Ishikawa (cell line): ENCODE data around the gene ADCY2.

Experiments used
- CEBPB ChIP-seq: IDR thresholded peaks from 2 replicates; pipeline ENCODE4 v1.6.1; 2012
- EGR1 ChIP-seq: IDR thresholded peaks from 2 replicates; pipeline ENCODE4 v1.6.1; 2012
- EP300 ChIP-seq: IDR thresholded peaks from 2 replicates; pipeline ENCODE4 v1.6.1; 2012; ENCODE audit warnings: borderline replicate concordance
- NFIC ChIP-seq: IDR thresholded peaks from 2 replicates; pipeline ENCODE4 v1.6.1; 2012
- RAD21 ChIP-seq: IDR thresholded peaks from 2 replicates; pipeline ENCODE4 v1.6.1; 2012; ENCODE audit warnings: low read depth
- REST ChIP-seq: IDR thresholded peaks from 2 replicates; pipeline ENCODE4 v1.6.1; 2012; ENCODE audit warnings: low read depth, mild to moderate bottlenecking
- TAF1 ChIP-seq: IDR thresholded peaks from 2 replicates; pipeline ENCODE4 v1.6.1; 2012; ENCODE audit warnings: low read depth, mild to moderate bottlenecking
- TCF12 ChIP-seq: IDR thresholded peaks from 2 replicates; pipeline ENCODE4 v1.6.1; 2012; ENCODE audit warnings: low read depth
- TEAD4 ChIP-seq: IDR thresholded peaks from 2 replicates; pipeline ENCODE4 v1.6.1; 2012
- USF1 ChIP-seq: IDR thresholded peaks from 2 replicates; pipeline ENCODE4 v1.6.1; 2012
- YY1 ChIP-seq: IDR thresholded peaks from 2 replicates; pipeline ENCODE4 v1.6.1; 2012; ENCODE audit warnings: low read depth
- TF ChIP-seq, protein P1 (sequence below): IDR thresholded peaks from 2 replicates; pipeline ENCODE4 v1.6.1; 2012

DNA sequence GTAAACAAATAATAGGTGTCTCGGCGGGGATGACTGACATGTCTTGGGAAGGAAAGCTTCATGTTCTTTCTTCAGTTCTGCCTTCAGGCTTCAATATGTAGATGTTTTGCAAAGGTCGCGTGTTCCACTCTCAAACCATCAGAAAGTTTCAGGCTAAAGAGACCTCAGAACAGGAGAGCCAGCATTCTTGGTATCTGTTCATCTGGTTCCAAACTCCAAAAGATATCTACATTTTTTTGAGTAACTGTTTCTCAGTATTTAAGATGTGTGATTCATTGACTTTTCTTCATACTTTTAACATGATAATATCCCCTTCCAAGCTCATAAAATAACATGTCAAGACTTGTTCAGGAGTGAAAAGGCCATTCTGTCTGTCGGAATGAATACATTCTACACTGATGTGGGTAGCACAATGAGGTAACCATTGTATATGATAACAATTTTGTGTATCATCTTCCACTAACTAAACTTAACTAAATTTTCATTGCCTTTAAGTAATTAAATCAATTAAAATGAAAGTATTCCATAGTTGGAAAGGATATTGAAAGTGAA, 271.4 kb downstream of the ADCY2 start:
- TF ChIP-seq RAD21 (no peak), NFIC (no peak), TAF1 (no peak), TCF12 (no peak), EP300 (no peak), TEAD4 (no peak), YY1 (no peak), REST (no peak), CEBPB (no peak), EGR1 (no peak), USF1 (no peak)
- TF ChIP-seq, protein P1, sequence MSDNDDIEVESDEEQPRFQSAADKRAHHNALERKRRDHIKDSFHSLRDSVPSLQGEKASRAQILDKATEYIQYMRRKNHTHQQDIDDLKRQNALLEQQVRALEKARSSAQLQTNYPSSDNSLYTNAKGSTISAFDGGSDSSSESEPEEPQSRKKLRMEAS: no peak
